Naive B cell (primary cell): ENCODE measurements around the gene PCDHA12. TPM values are rescaled to one million over a fixed set of nuclear protein-coding genes. Genes with fewer than 3 reads are reported as not detected.
"Not testable (repeated sequence)": the region's sequence is repeated elsewhere in the genome, so short reads cannot be mapped to it uniquely, and the experiment has no call there.

ENCODE experiments used
- ATAC-seq, 2 donors: fragments of 150-1000 bp; cut with Tn5 transposase; 2 replicates each; pipeline ENCODE4 v1.10.0; 2021; ENCODE audit warnings: low read depth in 2 of 2, mild to moderate bottlenecking in 2 of 2, moderate library complexity in 2 of 2
- DNase-seq: peaks from one replicate; pipeline ENCODE4 v3.0.0; 2022
- H3K27ac Mint-ChIP-seq, 6 donors: one replicate each; pipeline ENCODE4 v1.8.0; 2020 to 2022; ENCODE audit warnings: mild to moderate bottlenecking in 6 of 6, mixed read lengths in 6 of 6, moderate library complexity in 5 of 6, inconsistent platforms in 2 of 6
- H3K27me3 Mint-ChIP-seq, 3 donors: one replicate each; pipeline ENCODE4 v1.8.0; 2021 to 2022; ENCODE audit warnings: mixed read lengths in 3 of 3, mild to moderate bottlenecking in 1 of 3
- H3K36me3 Mint-ChIP-seq, 2 donors: one replicate each; pipeline ENCODE4 v1.8.0; 2020 to 2022; ENCODE audit warnings: mixed read lengths in 2 of 2, inconsistent platforms in 1 of 2, mild to moderate bottlenecking in 1 of 2
- H3K4me1 Mint-ChIP-seq, 3 donors: one replicate each; pipeline ENCODE4 v1.8.0; 2020 to 2022; ENCODE audit warnings: mixed read lengths in 3 of 3, inconsistent platforms in 1 of 3, mild to moderate bottlenecking in 1 of 3, moderate library complexity in 1 of 3
- H3K4me3 Mint-ChIP-seq, 8 donors: one replicate each; pipeline ENCODE4 v1.8.0; 2020 to 2022; ENCODE audit warnings: mild to moderate bottlenecking in 8 of 8, mixed read lengths in 8 of 8, moderate library complexity in 8 of 8, inconsistent platforms in 2 of 8
- H3K9me3 Mint-ChIP-seq, 7 donors: one replicate each; pipeline ENCODE4 v1.8.0; 2020 to 2022; ENCODE audit warnings: mixed read lengths in 7 of 7, mild to moderate bottlenecking in 5 of 7, inconsistent platforms in 2 of 7, moderate library complexity in 1 of 7
- polyA plus RNA-seq, 6 donors: library from polyadenylated mRNA; unstranded; fragments of 300-500 nt; fragmentation: Illumina TruSeq; gene quantifications; one replicate each; pipeline ENCODE4 v1.2.3, GENCODE V29; 2021; ENCODE audit warnings: low read depth in 6 of 6

PCDHA12 gene
- polyA plus RNA-seq, 6 donors from 2014 or later = not detected

DNA sequence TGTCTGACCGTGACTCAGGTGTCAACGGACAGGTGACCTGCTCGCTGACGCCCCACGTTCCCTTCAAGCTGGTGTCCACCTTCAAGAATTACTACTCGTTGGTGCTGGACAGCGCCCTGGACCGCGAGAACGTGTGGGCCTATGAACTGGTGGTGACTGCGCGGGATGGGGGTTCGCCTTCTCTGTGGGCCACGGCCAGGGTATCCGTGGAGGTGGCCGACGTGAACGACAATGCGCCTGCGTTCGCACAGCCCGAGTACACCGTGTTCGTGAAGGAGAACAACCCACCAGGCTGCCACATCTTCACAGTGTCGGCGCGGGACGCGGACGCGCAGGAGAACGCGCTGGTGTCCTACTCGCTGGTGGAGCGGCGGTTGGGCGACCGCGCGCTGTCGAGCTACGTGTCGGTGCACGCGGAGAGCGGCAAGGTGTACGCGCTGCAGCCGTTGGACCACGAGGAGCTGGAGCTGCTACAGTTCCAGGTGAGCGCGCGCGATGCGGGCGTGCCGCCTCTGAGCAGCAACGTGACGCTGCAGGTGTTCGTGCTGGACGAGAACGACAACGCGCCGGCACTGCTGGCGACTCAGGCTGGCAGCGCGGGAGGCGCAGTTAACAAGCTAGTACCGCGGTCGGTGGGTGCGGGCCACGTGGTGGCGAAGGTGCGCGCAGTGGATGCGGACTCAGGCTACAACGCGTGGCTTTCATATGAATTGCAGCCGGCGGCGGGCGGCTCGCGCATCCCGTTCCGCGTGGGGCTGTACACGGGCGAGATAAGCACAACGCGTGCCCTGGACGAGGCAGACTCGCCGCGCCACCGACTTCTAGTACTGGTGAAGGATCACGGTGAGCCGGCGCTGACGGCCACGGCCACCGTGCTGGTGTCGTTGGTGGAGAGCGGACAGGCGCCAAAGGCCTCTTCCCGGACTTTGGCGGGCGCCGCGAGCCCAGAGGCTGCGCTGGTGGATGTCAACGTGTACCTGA lies 4.6 kb upstream of the PCDHA12 start:
- no peak overlapping the region for H3K27ac Mint-ChIP-seq
- H3K9me3 Mint-ChIP-seq = peaks cover 0 to 37% (median 24%) of the 10 kb centered on the region in 7 donors
- peaks cover 0 to 24% (median 17%) of the 10 kb centered on the region in 3 donors for H3K27me3 Mint-ChIP-seq
- ATAC-seq = no peak
- H3K4me3 Mint-ChIP-seq = no peak overlapping the region
- peaks cover 0 to 4% of the 10 kb centered on the region in 2 donors for H3K36me3 Mint-ChIP-seq
- H3K4me1 Mint-ChIP-seq = peaks cover 0 to 2% (median 0%) of the 10 kb centered on the region in 3 donors
- no peak for DNase-seq

DNA sequence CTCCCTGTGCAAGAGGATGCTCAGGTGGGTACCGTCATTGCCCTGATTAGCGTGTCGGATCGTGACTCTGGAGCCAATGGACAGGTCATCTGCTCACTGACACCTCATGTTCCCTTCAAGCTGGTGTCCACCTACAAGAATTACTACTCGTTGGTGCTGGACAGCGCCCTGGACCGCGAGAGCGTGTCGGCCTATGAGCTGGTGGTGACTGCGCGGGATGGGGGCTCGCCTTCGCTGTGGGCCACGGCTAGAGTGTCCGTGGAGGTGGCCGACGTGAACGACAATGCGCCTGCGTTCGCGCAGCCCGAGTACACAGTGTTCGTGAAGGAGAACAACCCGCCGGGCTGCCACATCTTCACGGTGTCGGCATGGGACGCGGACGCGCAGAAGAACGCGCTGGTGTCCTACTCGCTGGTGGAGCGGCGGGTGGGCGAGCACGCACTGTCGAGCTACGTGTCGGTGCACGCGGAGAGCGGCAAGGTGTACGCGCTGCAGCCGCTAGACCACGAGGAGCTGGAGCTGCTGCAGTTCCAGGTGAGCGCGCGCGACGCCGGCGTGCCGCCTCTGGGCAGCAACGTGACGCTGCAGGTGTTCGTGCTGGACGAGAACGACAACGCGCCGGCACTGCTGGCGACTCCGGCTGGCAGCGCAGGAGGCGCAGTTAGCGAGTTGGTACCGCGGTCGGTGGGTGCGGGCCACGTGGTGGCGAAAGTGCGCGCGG lies 1.6 kb downstream of the PCDHA12 start:
- peaks cover 8 to 14% of the 10 kb centered on the region in 2 donors for H3K36me3 Mint-ChIP-seq
- peaks cover 9 to 62% (median 38%) of the 10 kb centered on the region in 7 donors for H3K9me3 Mint-ChIP-seq
- not testable (repeated sequence) for H3K27ac Mint-ChIP-seq, H3K4me1 Mint-ChIP-seq, DNase-seq, ATAC-seq, H3K4me3 Mint-ChIP-seq
- peaks cover 29 to 45% (median 40%) of the 10 kb centered on the region in 3 donors for H3K27me3 Mint-ChIP-seq

DNA sequence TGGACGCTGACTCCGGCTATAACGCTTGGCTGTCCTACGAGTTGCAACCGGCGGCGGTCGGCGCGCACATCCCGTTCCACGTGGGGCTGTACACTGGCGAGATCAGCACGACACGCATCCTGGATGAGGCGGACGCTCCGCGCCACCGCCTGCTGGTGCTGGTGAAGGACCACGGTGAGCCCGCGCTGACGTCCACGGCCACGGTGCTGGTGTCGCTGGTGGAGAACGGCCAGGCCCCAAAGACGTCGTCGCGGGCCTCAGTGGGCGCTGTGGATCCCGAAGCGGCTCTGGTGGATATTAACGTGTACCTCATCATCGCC lies 2.1 kb downstream of the PCDHA12 start:
- Mint-ChIP-seq H3K9me3 (peaks cover 9 to 62% (median 37%) of the 10 kb centered on the region in 7 donors), H3K4me1 (no peaks in the 10 kb centered on the region), H3K27ac (no peak overlapping the region), H3K36me3 (peaks cover 12 to 14% of the 10 kb centered on the region in 2 donors), H3K4me3 (no peak overlapping the region), H3K27me3 (peaks cover 31 to 50% (median 44%) of the 10 kb centered on the region in 3 donors)
- DNase-seq (no peak), ATAC-seq (no peak)

DNA sequence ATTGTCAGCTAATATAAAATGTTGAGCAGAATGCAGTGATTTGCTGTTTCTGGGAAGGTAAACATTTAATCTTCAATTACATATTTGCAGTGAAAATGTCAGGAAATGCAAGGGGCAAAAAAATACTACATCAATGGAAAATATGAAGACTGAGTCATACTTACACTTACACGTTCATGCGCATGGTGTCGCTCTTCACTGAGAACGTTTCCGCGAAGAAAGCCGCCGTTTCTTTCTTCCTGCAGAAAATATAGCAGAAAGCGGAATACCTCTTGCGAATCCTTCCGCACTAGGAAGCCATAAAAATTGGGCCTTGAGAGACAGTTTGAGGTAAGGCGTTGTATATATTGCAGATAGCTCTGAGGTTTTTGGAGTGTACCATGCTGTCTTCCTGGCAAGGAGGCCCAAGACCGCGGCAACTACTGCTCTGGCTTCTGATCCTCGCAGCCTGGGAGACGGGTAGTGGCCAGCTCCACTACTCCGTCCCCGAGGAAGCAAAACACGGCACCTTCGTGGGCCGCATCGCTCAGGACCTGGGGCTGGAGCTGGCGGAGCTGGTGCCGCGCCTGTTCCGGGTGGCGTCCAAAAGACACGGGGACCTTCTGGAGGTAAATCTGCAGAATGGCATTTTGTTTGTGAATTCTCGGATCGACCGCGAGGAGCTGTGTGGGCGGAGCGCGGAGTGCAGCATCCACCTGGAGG lies 6.9 kb downstream of the PCDHA12 start, which contains the start of gene PCDHA13:
TSS of gene PCDHA13 (plus strand) at position 236 of the 702 bp plus-strand sequence. CDS start at position 381, 145 bp downstream.
- Mint-ChIP-seq H3K27ac (peak within 1 kb of the TSS in 2 of 6 donors; percentile 3 to 4), H3K9me3 (peaks cover 8 to 52% (median 33%) of the 10 kb centered on the region in 7 donors), H3K4me1 (no peaks in the 10 kb centered on the region), H3K27me3 (peaks cover 29 to 41% (median 31%) of the 10 kb centered on the region in 3 donors), H3K36me3 (peaks cover 8 to 14% of the 10 kb centered on the region in 2 donors), H3K4me3 (no peak within 1 kb of the TSS)
- DNase-seq = no peak
- ATAC-seq = no peak

DNA sequence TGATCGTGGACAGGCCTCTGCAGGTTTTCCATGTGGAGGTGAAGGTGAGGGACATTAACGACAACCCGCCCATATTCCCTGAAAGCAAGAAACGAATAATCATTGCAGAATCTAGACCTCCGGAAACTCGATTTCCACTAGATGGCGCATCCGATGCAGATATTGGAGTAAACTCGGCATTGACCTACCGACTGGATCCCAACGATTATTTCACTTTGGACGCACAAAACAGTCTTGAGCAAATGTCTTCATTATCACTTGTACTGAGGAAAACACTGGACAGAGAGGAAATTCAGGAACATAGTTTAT lies 7.4 kb downstream of the PCDHA12 start:
- peaks cover 31 to 44% (median 33%) of the 10 kb centered on the region in 3 donors for H3K27me3 Mint-ChIP-seq
- no peak overlapping the region for H3K4me3 Mint-ChIP-seq
- no peaks in the 10 kb centered on the region for H3K4me1 Mint-ChIP-seq
- peaks cover 12 to 14% of the 10 kb centered on the region in 2 donors for H3K36me3 Mint-ChIP-seq
- DNase-seq (no peak), ATAC-seq (no peak)
- H3K27ac Mint-ChIP-seq = no peak overlapping the region
- H3K9me3 Mint-ChIP-seq = peaks cover 9 to 53% (median 36%) of the 10 kb centered on the region in 7 donors

DNA sequence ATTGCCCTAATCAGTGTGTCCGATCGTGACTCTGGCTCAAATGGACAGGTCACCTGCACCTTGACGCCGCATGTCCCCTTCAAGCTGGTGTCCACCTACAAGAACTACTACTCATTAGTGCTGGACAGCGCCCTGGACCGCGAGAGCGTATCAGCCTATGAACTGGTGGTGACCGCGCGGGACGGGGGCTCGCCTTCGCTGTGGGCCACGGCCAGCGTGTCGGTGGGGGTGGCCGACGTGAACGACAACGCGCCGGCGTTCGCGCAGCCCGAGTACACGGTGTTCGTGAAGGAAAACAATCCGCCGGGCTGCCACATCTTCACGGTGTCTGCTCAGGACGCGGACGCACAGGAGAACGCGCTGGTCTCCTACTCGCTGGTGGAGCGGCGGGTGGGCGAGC lies 8.3 kb downstream of the PCDHA12 start:
- Mint-ChIP-seq H3K36me3 (peaks cover 12 to 14% of the 10 kb centered on the region in 2 donors), H3K27me3 (peaks cover 31 to 45% (median 34%) of the 10 kb centered on the region in 3 donors), H3K4me1 (no peaks in the 10 kb centered on the region), H3K9me3 (peaks cover 9 to 47% (median 36%) of the 10 kb centered on the region in 7 donors), H3K4me3 (no peak overlapping the region), H3K27ac (no peak overlapping the region)
- no peak for ATAC-seq
- DNase-seq = no peak

DNA sequence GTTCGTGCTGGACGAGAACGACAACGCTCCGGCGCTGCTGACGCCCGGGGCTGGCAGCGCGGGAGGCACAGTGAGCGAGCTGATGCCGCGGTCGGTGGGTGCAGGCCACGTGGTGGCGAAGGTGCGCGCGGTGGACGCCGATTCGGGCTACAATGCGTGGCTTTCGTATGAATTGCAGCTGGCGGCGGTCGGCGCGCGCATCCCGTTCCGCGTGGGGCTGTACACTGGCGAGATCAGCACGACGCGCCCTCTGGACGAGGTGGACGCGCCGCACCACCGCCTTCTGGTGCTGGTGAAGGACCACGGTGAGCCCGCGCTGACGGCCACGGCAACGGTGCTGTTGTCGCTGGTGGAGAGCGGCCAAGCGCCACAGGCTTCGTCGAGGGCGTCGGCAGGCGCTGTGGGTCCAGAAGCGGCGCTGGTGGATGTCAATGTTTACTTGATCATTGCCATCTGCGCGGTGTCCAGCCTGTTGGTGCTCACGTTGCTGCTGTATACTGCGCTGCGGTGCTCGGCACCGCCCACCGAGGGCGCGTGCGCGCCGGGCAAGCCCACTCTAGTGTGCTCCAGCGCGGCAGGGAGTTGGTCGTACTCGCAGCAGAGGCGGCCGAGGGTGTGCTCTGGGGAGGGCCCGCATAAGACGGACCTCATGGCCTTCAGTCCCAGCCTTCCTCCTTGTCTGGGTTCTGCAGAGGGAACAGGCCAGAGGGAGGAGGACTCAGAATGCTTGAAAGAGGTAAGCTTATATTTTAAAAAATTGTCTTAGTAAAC lies 9.0 kb downstream of the PCDHA12 start:
- no peak overlapping the region for H3K4me3 Mint-ChIP-seq
- peaks cover 12 to 14% of the 10 kb centered on the region in 2 donors for H3K36me3 Mint-ChIP-seq
- H3K27me3 Mint-ChIP-seq = peaks cover 25 to 40% (median 29%) of the 10 kb centered on the region in 3 donors
- ATAC-seq (no peak), DNase-seq (no peak)
- peaks cover 5 to 47% (median 36%) of the 10 kb centered on the region in 7 donors for H3K9me3 Mint-ChIP-seq
- H3K27ac Mint-ChIP-seq = no peak overlapping the region
- H3K4me1 Mint-ChIP-seq = no peaks in the 10 kb centered on the region

DNA sequence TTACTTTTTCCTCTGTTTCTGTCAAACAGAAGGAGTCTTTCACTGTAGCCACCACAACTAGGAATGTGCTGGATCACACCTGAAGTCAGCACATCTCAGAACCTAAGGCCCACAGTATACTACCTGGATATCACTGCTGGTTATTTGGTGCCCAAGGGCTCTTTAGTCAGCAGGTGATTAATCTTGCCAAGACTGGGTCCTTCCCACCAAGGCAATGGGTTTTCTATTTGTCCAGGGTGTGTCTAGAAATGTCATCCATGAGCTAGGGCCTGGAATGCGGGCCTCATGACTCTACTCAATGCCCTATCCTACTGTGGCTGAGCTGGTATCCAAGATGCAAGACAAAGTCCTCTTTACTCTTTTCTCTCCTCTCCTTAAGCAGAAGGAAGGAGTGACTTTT lies 41.2 kb downstream of the PCDHA12 start:
- Mint-ChIP-seq H3K27ac (no peak overlapping the region), H3K4me1 (no peaks in the 10 kb centered on the region), H3K9me3 (peaks cover 10 to 37% (median 15%) of the 10 kb centered on the region in 7 donors), H3K4me3 (no peak overlapping the region), H3K27me3 (peaks cover 0 to 6% (median 0%) of the 10 kb centered on the region in 3 donors), H3K36me3 (no peaks in the 10 kb centered on the region)
- ATAC-seq (no peak), DNase-seq (no peak)

DNA sequence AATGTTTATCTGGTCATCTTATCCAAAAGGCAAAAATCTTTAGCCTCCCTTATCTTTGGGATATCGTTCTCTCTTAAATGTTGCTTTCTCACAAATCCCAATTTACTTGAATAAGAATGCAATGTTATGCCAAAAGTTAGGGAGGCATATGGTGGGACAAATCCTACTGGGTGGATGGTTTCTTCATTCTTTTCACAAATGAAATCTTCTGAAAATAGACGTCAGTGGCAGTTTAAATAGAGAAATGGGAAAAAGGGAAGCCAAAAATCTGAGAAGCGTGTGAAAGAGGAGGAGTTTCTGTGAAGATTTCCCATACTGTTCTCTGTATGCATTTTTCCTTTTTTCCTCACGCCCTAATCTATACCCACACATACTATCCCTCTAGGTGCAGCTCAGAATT lies 48.5 kb downstream of the PCDHA12 start:
- DNase-seq (no peak), ATAC-seq (no peak)
- Mint-ChIP-seq H3K36me3 (no peaks in the 10 kb centered on the region), H3K27ac (no peak overlapping the region), H3K9me3 (peaks cover 0 to 22% (median 8%) of the 10 kb centered on the region in 7 donors), H3K4me3 (no peak overlapping the region), H3K4me1 (peaks cover 0 to 14% (median 0%) of the 10 kb centered on the region in 3 donors), H3K27me3 (peaks cover 27 to 56% (median 37%) of the 10 kb centered on the region in 3 donors)

DNA sequence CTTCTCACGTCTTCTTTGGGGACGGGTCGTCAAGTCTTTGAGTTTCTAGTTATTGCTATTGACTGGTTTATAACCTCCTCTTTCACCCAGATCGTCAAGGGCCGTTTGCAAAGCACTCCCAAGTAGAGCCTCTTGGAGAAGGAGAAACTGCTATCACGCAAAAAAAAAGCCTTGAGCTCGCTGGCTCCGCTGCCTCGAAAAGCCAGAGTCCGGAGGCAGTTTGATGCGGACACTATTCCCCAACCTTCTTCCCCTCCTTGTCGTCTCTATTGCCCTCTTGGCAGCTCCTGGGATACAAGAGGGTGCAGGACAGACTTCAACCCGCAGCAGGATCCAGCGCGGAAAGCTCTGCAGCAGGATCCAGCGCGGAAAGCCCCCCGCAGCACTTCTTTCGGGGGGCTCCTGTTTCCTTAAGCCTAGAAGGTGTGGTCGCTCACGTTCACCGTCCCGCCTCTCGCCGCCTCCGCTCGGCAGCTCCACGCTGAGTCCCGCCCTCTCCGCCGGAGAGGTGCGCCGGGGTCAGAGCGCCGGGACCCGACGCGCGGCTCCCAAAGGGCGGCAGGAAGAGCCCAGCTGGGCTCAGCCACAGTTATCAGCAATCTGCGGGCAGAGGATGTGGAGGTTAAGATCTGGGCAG lies 50.8 kb downstream of the PCDHA12 start, which contains the start of gene PCDHAC1:
TSS of gene PCDHAC1 (plus strand) at position 494 of the 637 bp plus-strand sequence. CDS start 594 bp downstream, outside the sequence.
- Mint-ChIP-seq H3K27me3 (peaks cover 27 to 61% (median 46%) of the 10 kb centered on the region in 3 donors), H3K4me3 (peak within 1 kb of the TSS; percentile 18 to 85 (median 67)), H3K9me3 (peaks cover 0 to 30% (median 10%) of the 10 kb centered on the region in 7 donors), H3K36me3 (no peaks in the 10 kb centered on the region), H3K4me1 (peaks cover 0 to 14% (median 0%) of the 10 kb centered on the region in 3 donors), H3K27ac (peak within 1 kb of the TSS in 1 of 6 donors; percentile 24)
- no peak for ATAC-seq
- DNase-seq = no peak

DNA sequence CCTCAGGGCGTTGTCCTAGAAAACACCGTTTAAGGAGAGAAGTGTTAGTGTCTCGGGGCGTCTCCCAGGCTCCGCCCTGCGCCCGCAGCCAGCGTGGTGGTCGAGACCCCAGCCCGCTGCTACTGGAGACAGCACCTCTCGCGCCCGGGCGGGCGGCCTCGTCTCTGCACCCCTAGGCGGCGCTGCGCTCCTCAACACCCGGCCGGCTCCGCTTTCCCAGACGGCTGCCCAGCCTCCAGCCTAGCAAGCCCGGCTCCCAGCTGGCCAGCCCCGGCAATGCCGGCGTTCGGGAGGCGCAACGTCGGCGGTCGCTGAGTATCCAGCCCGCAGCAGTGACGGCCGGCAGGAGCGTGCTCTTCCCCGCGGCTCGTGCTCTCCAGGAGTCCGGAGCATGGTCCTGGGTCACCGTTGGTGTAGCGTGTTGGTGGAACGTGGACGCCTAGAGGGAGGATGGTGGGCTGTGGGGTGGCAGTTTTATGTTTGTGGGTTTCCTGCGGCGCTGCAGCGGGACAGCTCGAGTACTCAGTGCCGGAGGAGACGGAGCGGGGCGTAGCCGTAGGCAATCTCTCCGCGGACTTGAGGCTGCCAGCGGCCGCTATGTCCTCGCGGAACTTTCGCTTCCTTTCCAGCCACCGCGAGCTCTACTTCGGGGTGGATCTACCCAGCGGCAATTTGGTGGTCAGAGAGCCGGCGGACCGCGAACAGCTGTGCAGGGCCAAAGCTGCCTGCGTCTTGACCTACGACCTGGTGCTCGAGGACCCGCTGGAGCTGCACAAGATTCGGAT lies 51.5 kb downstream of the PCDHA12 start:
- H3K4me3 Mint-ChIP-seq = peak overlapping the region; percentile 18 to 85 (median 67)
- DNase-seq (no peak), ATAC-seq (no peak)
- H3K9me3 Mint-ChIP-seq = peaks cover 0 to 30% (median 10%) of the 10 kb centered on the region in 7 donors
- no peaks in the 10 kb centered on the region for H3K36me3 Mint-ChIP-seq
- peaks cover 0 to 14% (median 0%) of the 10 kb centered on the region in 3 donors for H3K4me1 Mint-ChIP-seq
- H3K27ac Mint-ChIP-seq = peak overlapping the region in 1 of 6 donors; percentile 24
- H3K27me3 Mint-ChIP-seq = peaks cover 27 to 61% (median 46%) of the 10 kb centered on the region in 3 donors
